SK-N-SH treated with all-trans-retinoic acid at 6 μM for 48 hours (cell line): ENCODE measurements around the gene BTBD3.

ENCODE experiments used
- ARNTL ChIP-seq: fragments of 450-650 bp; formaldehyde crosslinking; IDR thresholded peaks from 2 replicates; pipeline ENCODE4 v1.5.0; 2020; ENCODE audit warnings: low read depth, mild to moderate bottlenecking, moderate library complexity, borderline replicate concordance
- BACH2 ChIP-seq: fragments of 250-450 bp; sonication (Bioruptor Pico); IDR thresholded peaks from 2 replicates; pipeline ENCODE4 v1.9.0; 2021; ENCODE audit warnings: mild to moderate bottlenecking, borderline replicate concordance
- PPARA ChIP-seq: fragments of 250-450 bp; sonication (Bioruptor Pico); IDR thresholded peaks from 2 replicates; pipeline ENCODE4 v1.5.0; 2020; ENCODE audit warnings: mild to moderate bottlenecking, borderline replicate concordance
- RARB ChIP-seq: fragments of 250-450 bp; sonication (Bioruptor Pico); IDR thresholded peaks from 2 replicates; pipeline ENCODE4 v1.8.0; 2021; ENCODE audit warnings: mild to moderate bottlenecking, moderate library complexity
- SNAI2 ChIP-seq: fragments of 250-450 bp; sonication (Bioruptor Pico); IDR thresholded peaks from 2 replicates; pipeline ENCODE4 v1.5.0; 2020; ENCODE audit warnings: mild to moderate bottlenecking, moderate library complexity
- TCF4 ChIP-seq: fragments of 250-450 bp; sonication (Bioruptor Pico); IDR thresholded peaks from 2 replicates; pipeline ENCODE4 v1.8.0; 2021; ENCODE audit warnings: mild to moderate bottlenecking, moderate library complexity, borderline replicate concordance
- TOX ChIP-seq: fragments of 250-450 bp; sonication (Bioruptor Pico); IDR thresholded peaks from 2 replicates; pipeline ENCODE4 v1.8.0; 2021; ENCODE audit warnings: mild to moderate bottlenecking, moderate library complexity, borderline replicate concordance
- TSHZ2 ChIP-seq: fragments of 250-450 bp; sonication (Bioruptor Pico); IDR thresholded peaks from 2 replicates; pipeline ENCODE4 v1.5.0; 2020; ENCODE audit warnings: mild to moderate bottlenecking, moderate library complexity
- ZFP3 ChIP-seq: fragments of 250-450 bp; sonication (Bioruptor Pico); IDR thresholded peaks from 2 replicates; pipeline ENCODE4 v1.5.0; 2020; ENCODE audit warnings: mild to moderate bottlenecking, moderate library complexity
- ZNF8 ChIP-seq: fragments of 450-650 bp; formaldehyde crosslinking; IDR thresholded peaks from 2 replicates; pipeline ENCODE4 v1.5.0; 2020; ENCODE audit warnings: mild to moderate bottlenecking, moderate library complexity
- TF ChIP-seq, protein P1 (sequence below): fragments of 250-450 bp; sonication (Bioruptor Pico); IDR thresholded peaks from 2 replicates; pipeline ENCODE4 v1.8.0; 2021; ENCODE audit warnings: low read depth, mild to moderate bottlenecking, moderate library complexity, borderline replicate concordance
- TF ChIP-seq, protein P2 (sequence below): fragments of 250-450 bp; sonication (Bioruptor Pico); IDR thresholded peaks from 2 replicates; pipeline ENCODE4 v1.8.0; 2020; ENCODE audit warnings: mild to moderate bottlenecking, moderate library complexity, borderline replicate concordance
- TF ChIP-seq, protein P3 (sequence below): fragments of 250-450 bp; sonication (Bioruptor Pico); IDR thresholded peaks from 2 replicates; pipeline ENCODE4 v1.5.1; 2021; ENCODE audit warnings: mild to moderate bottlenecking, moderate library complexity

GRCh38 chr20:11894062-11894461, 23.6 kb upstream of the BTBD3 start:
- no peak for TF ChIP-seq TOX (CRISPR knock-in tag)
- no peak for TF ChIP-seq ZNF8 (CRISPR knock-in tag)
- TF ChIP-seq BACH2 (CRISPR knock-in tag) = no peak
- TF ChIP-seq SNAI2 (CRISPR knock-in tag) = no peak
- TF ChIP-seq RARB (CRISPR knock-in tag) = no peak
- TF ChIP-seq TCF4 = no peak
- TF ChIP-seq, protein P1, sequence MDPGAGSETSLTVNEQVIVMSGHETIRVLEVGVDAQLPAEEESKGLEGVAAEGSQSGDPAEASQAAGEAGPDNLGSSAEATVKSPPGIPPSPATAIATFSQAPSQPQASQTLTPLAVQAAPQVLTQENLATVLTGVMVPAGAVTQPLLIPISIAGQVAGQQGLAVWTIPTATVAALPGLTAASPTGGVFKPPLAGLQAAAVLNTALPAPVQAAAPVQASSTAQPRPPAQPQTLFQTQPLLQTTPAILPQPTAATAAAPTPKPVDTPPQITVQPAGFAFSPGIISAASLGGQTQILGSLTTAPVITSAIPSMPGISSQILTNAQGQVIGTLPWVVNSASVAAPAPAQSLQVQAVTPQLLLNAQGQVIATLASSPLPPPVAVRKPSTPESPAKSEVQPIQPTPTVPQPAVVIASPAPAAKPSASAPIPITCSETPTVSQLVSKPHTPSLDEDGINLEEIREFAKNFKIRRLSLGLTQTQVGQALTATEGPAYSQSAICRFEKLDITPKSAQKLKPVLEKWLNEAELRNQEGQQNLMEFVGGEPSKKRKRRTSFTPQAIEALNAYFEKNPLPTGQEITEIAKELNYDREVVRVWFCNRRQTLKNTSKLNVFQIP (CRISPR knock-in tag) = no peak
- no peak for TF ChIP-seq TSHZ2
- no peak for TF ChIP-seq ZFP3
- TF ChIP-seq, protein P2, sequence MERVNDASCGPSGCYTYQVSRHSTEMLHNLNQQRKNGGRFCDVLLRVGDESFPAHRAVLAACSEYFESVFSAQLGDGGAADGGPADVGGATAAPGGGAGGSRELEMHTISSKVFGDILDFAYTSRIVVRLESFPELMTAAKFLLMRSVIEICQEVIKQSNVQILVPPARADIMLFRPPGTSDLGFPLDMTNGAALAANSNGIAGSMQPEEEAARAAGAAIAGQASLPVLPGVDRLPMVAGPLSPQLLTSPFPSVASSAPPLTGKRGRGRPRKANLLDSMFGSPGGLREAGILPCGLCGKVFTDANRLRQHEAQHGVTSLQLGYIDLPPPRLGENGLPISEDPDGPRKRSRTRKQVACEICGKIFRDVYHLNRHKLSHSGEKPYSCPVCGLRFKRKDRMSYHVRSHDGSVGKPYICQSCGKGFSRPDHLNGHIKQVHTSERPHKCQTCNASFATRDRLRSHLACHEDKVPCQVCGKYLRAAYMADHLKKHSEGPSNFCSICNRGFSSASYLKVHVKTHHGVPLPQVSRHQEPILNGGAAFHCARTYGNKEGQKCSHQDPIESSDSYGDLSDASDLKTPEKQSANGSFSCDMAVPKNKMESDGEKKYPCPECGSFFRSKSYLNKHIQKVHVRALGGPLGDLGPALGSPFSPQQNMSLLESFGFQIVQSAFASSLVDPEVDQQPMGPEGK = no peak
- TF ChIP-seq PPARA (CRISPR knock-in tag) = no peak
- TF ChIP-seq ARNTL (CRISPR knock-in tag) = no peak
- TF ChIP-seq, protein P3, sequence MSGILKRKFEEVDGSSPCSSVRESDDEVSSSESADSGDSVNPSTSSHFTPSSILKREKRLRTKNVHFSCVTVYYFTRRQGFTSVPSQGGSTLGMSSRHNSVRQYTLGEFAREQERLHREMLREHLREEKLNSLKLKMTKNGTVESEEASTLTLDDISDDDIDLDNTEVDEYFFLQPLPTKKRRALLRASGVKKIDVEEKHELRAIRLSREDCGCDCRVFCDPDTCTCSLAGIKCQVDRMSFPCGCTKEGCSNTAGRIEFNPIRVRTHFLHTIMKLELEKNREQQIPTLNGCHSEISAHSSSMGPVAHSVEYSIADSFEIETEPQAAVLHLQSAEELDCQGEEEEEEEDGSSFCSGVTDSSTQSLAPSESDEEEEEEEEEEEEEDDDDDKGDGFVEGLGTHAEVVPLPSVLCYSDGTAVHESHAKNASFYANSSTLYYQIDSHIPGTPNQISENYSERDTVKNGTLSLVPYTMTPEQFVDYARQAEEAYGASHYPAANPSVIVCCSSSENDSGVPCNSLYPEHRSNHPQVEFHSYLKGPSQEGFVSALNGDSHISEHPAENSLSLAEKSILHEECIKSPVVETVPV (CRISPR knock-in tag) = no peak
